Measurements from ENCODE around the gene CCHCR1. TPM values are rescaled to one million over a fixed set of nuclear protein-coding genes. Genes with fewer than 3 reads are reported as not detected.
"Not testable (repeated sequence)": the region's sequence is repeated elsewhere in the genome, so short reads cannot be mapped to it uniquely, and the experiment has no call there.

CCHCR1 gene
- total RNA-seq, 5 donors from 2014 or later (not counting 1 experiment from before 2014, with no cell fraction given): 20.7 to 38.6 (median 28.1) TPM

GRCh38 chr6:31185695-31186051 lies 28.1 kb upstream of the CCHCR1 start:
- ATAC-seq (replicated peaks in 1 of 4); H3K27me3 ChIP-seq (replicated peaks in 1 of 2; ENCODE audit: control insufficient read depth in 2 of 2, extremely low read depth in 1 of 2, insufficient read depth in 2 of 2, low read length in 1 of 2); H3K27ac ChIP-seq (ENCODE audit: low read length); H3K4me1 ChIP-seq (ENCODE audit: control insufficient read depth in 1 of 2, extremely low read depth in 1 of 2, insufficient read depth in 2 of 2, low read length in 2 of 2); H3K4me3 Mint-ChIP-seq; H3K9me3 Mint-ChIP-seq; H3K27ac Mint-ChIP-seq; H3K4me1 Mint-ChIP-seq; H3K27me3 Mint-ChIP-seq; H3K9me3 ChIP-seq; DNase-seq; H3K36me3 Mint-ChIP-seq; CTCF ChIA-PET; H3K4me3 ChIP-seq (ENCODE audit: control insufficient read depth in 1 of 2, extremely low read depth in 1 of 2, low read length in 1 of 2); H3K36me3 ChIP-seq (ENCODE audit: control insufficient read depth in 2 of 2, extremely low read depth in 1 of 2, insufficient read depth in 1 of 2, low read length in 1 of 2); POLR2A ChIA-PET: not testable (repeated sequence)
- 86% methylated on average over 2 of the region's 4 CpGs for WGBS (ENCODE audit: insufficient coverage)

DNA sequence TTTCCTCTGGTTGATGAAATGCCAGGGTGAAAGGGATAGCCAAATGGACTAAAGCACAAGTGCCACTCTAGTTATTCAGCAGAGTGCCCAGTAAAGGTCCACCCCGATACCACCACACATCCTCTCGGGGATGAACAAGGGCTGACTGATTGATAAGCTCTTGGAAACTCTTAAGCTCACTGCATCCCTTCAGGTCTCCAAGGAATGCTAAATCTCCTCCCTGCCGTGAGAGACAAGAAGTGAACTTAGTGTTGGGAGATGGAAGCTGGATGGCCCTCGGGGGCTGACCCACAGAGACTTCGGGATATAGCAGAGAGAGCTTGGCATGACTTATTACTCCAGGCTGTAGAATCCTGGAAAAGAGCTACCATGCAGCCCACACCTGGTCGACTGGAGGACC lies 26.3 kb upstream of the CCHCR1 start:
- H3K4me3 ChIP-seq (ENCODE audit: control insufficient read depth in 1 of 2, extremely low read depth in 1 of 2, low read length in 1 of 2); H3K9me3 Mint-ChIP-seq; H3K4me1 ChIP-seq (ENCODE audit: control insufficient read depth in 1 of 2, extremely low read depth in 1 of 2, insufficient read depth in 2 of 2, low read length in 2 of 2); CTCF ChIA-PET; H3K9me3 ChIP-seq; H3K27ac Mint-ChIP-seq; POLR2A ChIA-PET; H3K36me3 ChIP-seq (ENCODE audit: control insufficient read depth in 2 of 2, extremely low read depth in 1 of 2, insufficient read depth in 1 of 2, low read length in 1 of 2); H3K27me3 Mint-ChIP-seq; DNase-seq; ATAC-seq (replicated peaks in 1 of 4); H3K36me3 Mint-ChIP-seq; H3K27me3 ChIP-seq (replicated peaks in 1 of 2; ENCODE audit: control insufficient read depth in 2 of 2, extremely low read depth in 1 of 2, insufficient read depth in 2 of 2, low read length in 1 of 2); H3K4me3 Mint-ChIP-seq; H3K27ac ChIP-seq (ENCODE audit: low read length): not testable (repeated sequence)
- 100% methylated on average over 2 of the region's 6 CpGs for WGBS (ENCODE audit: insufficient coverage)
- peaks cover 2 to 17% (median 13%) of the 10 kb centered on the region in 3 donors for H3K4me1 Mint-ChIP-seq

DNA sequence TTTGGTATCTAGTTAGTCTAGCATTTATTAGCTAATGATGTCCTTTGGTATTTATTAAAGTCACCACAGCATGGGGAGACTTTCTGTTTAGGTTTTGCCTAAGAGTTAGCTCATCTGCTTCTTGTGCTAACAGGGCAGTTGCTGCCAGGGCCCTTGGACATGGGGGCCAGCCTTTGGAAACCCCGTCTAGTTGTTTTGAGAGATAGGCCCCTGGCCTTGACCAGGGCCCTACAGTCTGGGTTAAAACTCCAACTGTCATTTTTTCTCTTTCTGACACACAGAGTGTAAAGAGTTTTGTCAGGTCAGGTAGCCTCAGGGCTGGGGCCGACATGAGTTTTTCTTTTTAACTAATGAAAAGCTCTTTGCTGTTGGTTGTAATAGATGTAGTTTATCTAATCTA lies 25.7 kb upstream of the CCHCR1 start:
- H3K9me3 ChIP-seq; H3K9me3 Mint-ChIP-seq; H3K27me3 Mint-ChIP-seq; H3K4me3 Mint-ChIP-seq; DNase-seq; H3K4me3 ChIP-seq (ENCODE audit: control insufficient read depth in 1 of 2, extremely low read depth in 1 of 2, low read length in 1 of 2); ATAC-seq (replicated peaks in 1 of 4); H3K27me3 ChIP-seq (replicated peaks in 1 of 2; ENCODE audit: control insufficient read depth in 2 of 2, extremely low read depth in 1 of 2, insufficient read depth in 2 of 2, low read length in 1 of 2); H3K27ac ChIP-seq (ENCODE audit: low read length); H3K36me3 ChIP-seq (ENCODE audit: control insufficient read depth in 2 of 2, extremely low read depth in 1 of 2, insufficient read depth in 1 of 2, low read length in 1 of 2); H3K36me3 Mint-ChIP-seq; CTCF ChIA-PET; POLR2A ChIA-PET; H3K27ac Mint-ChIP-seq: not testable (repeated sequence)
- no CpG with 5 or more reads among the region's 2 CpGs for WGBS (ENCODE audit: insufficient coverage)
- H3K4me1 Mint-ChIP-seq: peaks cover 6 to 23% (median 14%) of the 10 kb centered on the region in 3 donors
- peaks cover 0 to 11% of the 10 kb centered on the region in 2 experiments for H3K4me1 ChIP-seq (ENCODE audit: control insufficient read depth in 1 of 2, extremely low read depth in 1 of 2, insufficient read depth in 2 of 2, low read length in 2 of 2)

- 62% methylated on average over 23 of the region's 26 CpGs for WGBS (ENCODE audit: insufficient coverage)
- H3K4me3 ChIP-seq (ENCODE audit: control insufficient read depth in 1 of 2, extremely low read depth in 1 of 2, low read length in 1 of 2): peak overlapping the region; percentile 54 to 57
- no peaks in the 10 kb centered on the region for H3K36me3 Mint-ChIP-seq
- DNase-seq: peak in 32 of 35 experiments; percentile 21 to 82 (median 52)
- H3K27ac ChIP-seq (ENCODE audit: low read length): no peak overlapping the region
- peak; percentile 86 to 100 (median 94) for ATAC-seq (replicated peaks in 1 of 4)
- no peaks in the 10 kb centered on the region for H3K27me3 ChIP-seq (replicated peaks in 1 of 2; ENCODE audit: control insufficient read depth in 2 of 2, extremely low read depth in 1 of 2, insufficient read depth in 2 of 2, low read length in 1 of 2)
- H3K27me3 Mint-ChIP-seq: no peaks in the 10 kb centered on the region
- H3K4me3 Mint-ChIP-seq: peak overlapping the region; percentile 72 to 86 (median 85)
- H3K9me3 Mint-ChIP-seq: no peaks in the 10 kb centered on the region
- peak overlapping the region; percentile 64 to 85 for H3K27ac Mint-ChIP-seq
- ChIA-PET POLR2A (interaction anchor here in 1 of 2 donors (0.6 kb wide), 1 partner anchor 18 kb away, joined by 3 read pairs; no protein-coding TSS in a partner anchor), CTCF (interaction anchor here in 1 of 2 donors (1.1 kb wide), 1 partner anchor 12 kb away, joined by 3 read pairs; no protein-coding TSS in a partner anchor)
- peaks cover 0 to 21% of the 10 kb centered on the region in 2 experiments for H3K4me1 ChIP-seq (ENCODE audit: control insufficient read depth in 1 of 2, extremely low read depth in 1 of 2, insufficient read depth in 2 of 2, low read length in 2 of 2)
- no peaks in the 10 kb centered on the region for H3K36me3 ChIP-seq (ENCODE audit: control insufficient read depth in 2 of 2, extremely low read depth in 1 of 2, insufficient read depth in 1 of 2, low read length in 1 of 2)
- peaks cover 9 to 29% (median 21%) of the 10 kb centered on the region in 3 donors for H3K4me1 Mint-ChIP-seq
- H3K9me3 ChIP-seq: no peaks in the 10 kb centered on the region
Measured at GRCh38 chr6:31180500-31180899, 22.9 kb upstream of the CCHCR1 start.

- Mint-ChIP-seq H3K9me3 (no peaks in the 10 kb centered on the region), H3K36me3 (no peaks in the 10 kb centered on the region), H3K4me1 (peaks cover 9 to 29% (median 21%) of the 10 kb centered on the region in 3 donors), H3K4me3 (peak overlapping the region in 2 of 3 donors; percentile 85 to 86), H3K27ac (no peak overlapping the region), H3K27me3 (no peaks in the 10 kb centered on the region)
- DNase-seq: no peak
- POLR2A ChIA-PET: no interaction called here
- Histone ChIP-seq H3K4me1 (ENCODE audit: control insufficient read depth in 1 of 2, extremely low read depth in 1 of 2, insufficient read depth in 2 of 2, low read length in 2 of 2) (peaks cover 0 to 27% of the 10 kb centered on the region in 2 experiments), H3K27ac (ENCODE audit: low read length) (no peak overlapping the region), H3K36me3 (ENCODE audit: control insufficient read depth in 2 of 2, extremely low read depth in 1 of 2, insufficient read depth in 1 of 2, low read length in 1 of 2) (no peaks in the 10 kb centered on the region), H3K9me3 (no peaks in the 10 kb centered on the region), H3K4me3 (ENCODE audit: control insufficient read depth in 1 of 2, extremely low read depth in 1 of 2, low read length in 1 of 2) (peak overlapping the region in 1 of 2 donors; percentile 57), H3K27me3 (replicated peaks in 1 of 2; ENCODE audit: control insufficient read depth in 2 of 2, extremely low read depth in 1 of 2, insufficient read depth in 2 of 2, low read length in 1 of 2) (no peaks in the 10 kb centered on the region)
- WGBS (ENCODE audit: insufficient coverage): 96% methylated on average over 3 of the region's 8 CpGs
- ATAC-seq (replicated peaks in 1 of 4): no peak
- CTCF ChIA-PET: interaction anchor here in 1 of 2 donors (1.1 kb wide), 1 partner anchor 12 kb away, joined by 3 read pairs; no protein-coding TSS in a partner anchor
Measured at GRCh38 chr6:31179896-31180295, 22.3 kb upstream of the CCHCR1 start.

- no peak overlapping the region for H3K27ac ChIP-seq (ENCODE audit: low read length)
- H3K27ac Mint-ChIP-seq: no peak overlapping the region
- 93% methylated on average over 4 of the region's 4 CpGs for WGBS (ENCODE audit: insufficient coverage)
Measured at GRCh38 chr6:31179042-31179386, 21.4 kb upstream of the CCHCR1 start.

More at GRCh38 chr6:31179042-31179386, 21.4 kb upstream of the CCHCR1 start:
- H3K9me3 Mint-ChIP-seq: no peaks in the 10 kb centered on the region
- Histone ChIP-seq H3K9me3 (no peaks in the 10 kb centered on the region), H3K4me3 (ENCODE audit: control insufficient read depth in 1 of 2, extremely low read depth in 1 of 2, low read length in 1 of 2) (no peak overlapping the region), H3K27me3 (replicated peaks in 1 of 2; ENCODE audit: control insufficient read depth in 2 of 2, extremely low read depth in 1 of 2, insufficient read depth in 2 of 2, low read length in 1 of 2) (no peaks in the 10 kb centered on the region), H3K4me1 (ENCODE audit: control insufficient read depth in 1 of 2, extremely low read depth in 1 of 2, insufficient read depth in 2 of 2, low read length in 2 of 2) (peaks cover 0 to 27% of the 10 kb centered on the region in 2 experiments), H3K36me3 (ENCODE audit: control insufficient read depth in 2 of 2, extremely low read depth in 1 of 2, insufficient read depth in 1 of 2, low read length in 1 of 2) (no peaks in the 10 kb centered on the region)
- no peaks in the 10 kb centered on the region for H3K36me3 Mint-ChIP-seq
- ATAC-seq (replicated peaks in 1 of 4) (no peak), DNase-seq (no peak)
- H3K4me1 Mint-ChIP-seq: peaks cover 9 to 29% (median 21%) of the 10 kb centered on the region in 3 donors
- H3K27me3 Mint-ChIP-seq: no peaks in the 10 kb centered on the region
- no peak overlapping the region for H3K4me3 Mint-ChIP-seq
- ChIA-PET CTCF (no interaction called here), POLR2A (no interaction called here)
